GM18868 (cell line): ENCODE data around the gene PIM1.

Experiments
- ATAC-seq: cut with Tn5 transposase; IDR thresholded peaks from one replicate; pipeline ENCODE4 v1.9.1; 2021; ENCODE audit warnings: mild to moderate bottlenecking, moderate library complexity; ENCODE audit not compliant: unreplicated experiment

Gene PIM1

DNA sequence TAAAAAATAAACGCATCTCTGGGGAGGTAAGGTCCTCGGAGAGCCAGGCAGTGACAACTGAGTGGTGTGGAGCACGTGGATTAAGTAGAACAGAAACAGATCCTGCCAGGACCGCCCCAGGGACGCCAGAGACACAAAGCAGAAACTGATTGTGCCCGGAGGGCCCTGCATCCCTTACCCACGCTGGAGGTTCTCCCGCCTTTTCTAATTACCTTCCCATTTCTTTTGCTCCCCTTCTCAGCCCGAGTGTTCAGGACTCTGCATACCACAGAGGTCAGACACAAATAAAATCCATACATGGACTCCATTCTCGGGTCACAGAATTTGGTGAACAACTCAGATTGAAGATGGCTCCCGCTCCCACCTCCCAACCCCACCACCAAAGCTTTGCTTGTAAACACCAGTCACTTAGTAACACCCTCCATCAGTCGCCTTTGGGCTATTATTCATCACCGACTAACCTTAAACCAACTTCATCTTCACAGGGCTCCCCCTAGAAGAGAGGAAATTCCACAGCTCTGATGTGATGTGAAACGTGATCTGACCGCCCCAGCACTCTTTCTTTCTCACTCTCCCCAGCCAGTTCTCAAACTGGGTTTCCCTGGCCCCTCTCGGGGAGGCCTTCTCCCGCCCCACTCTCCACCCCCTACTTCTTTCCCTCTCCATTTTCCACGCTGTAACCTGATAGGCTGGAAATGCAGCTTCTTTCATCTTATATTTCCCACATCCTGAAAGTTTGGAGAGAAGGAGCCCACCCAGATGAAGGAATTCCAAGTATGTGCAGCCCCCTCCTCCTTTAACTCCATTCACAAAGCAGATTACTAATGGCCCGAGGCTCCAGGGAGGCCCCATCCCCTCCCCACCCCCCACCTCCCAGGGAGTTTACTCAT, 32.5 kb upstream of the PIM1 start:
- ATAC-seq, result peak; percentile 61

GRCh38 chr6:37138856-37139229, 31.1 kb upstream of the PIM1 start:
- ATAC-seq, result no peak

DNA sequence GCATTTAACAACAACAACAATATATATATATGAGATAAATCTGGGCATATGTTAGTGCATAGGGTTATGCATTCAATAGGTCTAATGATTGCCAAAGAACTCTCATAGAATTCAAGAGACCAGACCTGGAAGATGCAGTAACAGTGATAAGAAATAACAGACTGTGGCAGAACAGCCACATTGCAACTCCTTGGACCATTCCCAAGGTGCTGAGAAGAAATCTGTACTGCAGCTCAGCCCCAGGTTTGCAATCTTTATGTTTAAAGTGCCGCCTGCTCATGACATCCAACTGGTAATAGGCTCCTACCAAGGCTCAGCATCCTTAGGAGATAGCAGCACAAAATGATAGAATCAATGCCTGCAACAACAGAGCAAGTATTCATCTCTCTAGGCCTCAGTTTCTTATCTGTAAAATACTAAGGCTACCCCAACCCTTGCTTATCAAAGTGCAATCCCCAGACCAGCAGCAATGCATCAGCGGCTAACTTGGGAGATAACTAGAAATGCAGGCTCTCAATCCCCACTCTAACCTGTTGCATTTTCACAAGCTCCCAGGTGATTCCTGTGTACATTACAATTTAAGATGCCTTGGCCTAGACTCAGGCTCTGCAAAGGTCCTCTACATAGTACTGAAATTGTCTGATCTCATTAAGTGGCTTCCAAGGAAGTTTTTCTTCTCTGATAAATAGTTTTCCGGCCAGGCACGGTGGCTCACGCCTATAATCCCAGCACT, 30.6 kb upstream of the PIM1 start:
- ATAC-seq, result no peak

- ATAC-seq, result no peak
These were observed 29.8 kb upstream of the PIM1 start for GRCh38 chr6:37140145-37140544.

DNA sequence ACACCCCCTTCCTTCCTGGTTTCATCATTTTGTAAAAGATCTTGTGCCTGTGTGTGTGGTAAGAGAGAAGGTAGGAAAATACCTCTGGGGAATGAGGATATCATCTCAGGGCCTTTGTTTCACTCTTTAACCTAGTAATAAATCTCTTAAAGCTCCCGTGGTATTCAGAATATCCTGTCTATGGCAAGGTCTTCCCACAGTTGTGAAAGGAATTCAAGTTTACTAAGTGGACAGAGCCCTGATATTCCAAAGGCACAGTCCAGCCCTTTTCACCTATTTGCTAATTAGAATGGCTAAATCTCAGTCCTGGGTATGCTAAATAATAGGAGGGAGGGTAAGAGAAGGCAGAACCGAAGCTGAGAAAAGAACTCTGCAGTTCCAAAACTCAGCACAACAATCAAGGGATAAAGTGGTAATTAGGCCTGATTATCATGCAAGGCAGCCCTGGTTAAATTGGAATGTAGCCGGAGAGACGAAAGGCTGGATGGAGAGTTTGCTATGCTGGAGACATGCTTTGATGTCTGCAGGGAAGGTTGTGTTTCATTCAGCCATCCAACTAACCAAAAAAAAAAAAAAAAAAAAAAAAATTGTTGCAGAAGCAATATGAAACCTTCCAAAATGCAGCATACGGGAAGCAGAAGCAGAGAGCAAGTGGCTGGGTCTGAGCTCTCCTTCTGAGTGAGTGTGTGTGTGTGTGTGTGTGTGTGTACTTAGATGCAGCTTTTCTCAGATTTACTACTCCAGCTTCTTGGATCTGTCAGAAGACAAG, 28.5 kb upstream of the PIM1 start:
- no peak for ATAC-seq

DNA sequence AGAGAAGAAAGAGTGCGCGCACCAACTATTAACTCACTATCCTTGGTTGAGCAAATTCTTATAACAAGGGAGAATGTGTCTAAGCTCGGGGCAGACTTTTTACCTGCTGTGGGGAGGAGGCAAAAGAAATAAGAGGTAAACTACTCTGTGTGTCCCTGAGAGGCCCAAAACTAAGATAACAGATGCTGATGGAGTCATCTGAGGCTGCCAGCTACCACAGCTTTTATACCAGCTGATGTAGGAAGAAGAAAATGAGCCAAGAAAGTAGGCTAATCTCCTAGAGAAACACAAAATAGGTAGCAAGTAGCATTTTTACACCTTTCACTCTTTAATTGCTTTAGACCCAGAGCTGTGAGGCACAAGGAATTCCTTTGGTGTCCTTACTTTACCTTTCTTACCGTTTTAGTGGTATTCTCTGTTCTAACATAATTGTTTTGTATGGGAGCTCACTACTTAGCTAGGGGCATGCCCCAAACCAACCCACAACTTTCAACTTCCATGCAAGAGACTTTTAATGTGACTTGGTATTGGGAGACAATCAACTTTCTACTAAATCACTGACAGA, 27.8 kb upstream of the PIM1 start:
- no peak for ATAC-seq

DNA sequence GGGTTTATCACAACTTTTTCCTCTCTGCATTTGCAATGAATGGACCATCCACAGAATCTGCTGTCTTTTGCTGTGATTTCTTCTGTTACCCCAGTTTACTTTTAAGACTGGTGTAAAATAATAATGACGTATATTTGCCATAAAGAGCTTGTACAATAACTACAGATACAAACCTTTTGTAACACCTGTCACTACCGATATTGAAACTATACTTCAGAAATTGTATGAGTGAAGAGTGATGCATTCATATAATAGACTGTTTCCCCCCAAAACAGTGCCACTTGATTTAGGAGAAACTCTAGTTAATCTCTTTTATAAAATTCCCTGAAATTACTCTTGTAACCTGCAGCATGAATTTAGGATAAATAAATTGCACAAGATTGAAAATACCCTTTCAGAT, 26.4 kb upstream of the PIM1 start:
- ATAC-seq, result no peak

GRCh38 chr6:37145443-37145842, 24.5 kb upstream of the PIM1 start:
- no peak for ATAC-seq

GRCh38 chr6:37146735-37147157, 23.2 kb upstream of the PIM1 start:
- no peak for ATAC-seq

DNA sequence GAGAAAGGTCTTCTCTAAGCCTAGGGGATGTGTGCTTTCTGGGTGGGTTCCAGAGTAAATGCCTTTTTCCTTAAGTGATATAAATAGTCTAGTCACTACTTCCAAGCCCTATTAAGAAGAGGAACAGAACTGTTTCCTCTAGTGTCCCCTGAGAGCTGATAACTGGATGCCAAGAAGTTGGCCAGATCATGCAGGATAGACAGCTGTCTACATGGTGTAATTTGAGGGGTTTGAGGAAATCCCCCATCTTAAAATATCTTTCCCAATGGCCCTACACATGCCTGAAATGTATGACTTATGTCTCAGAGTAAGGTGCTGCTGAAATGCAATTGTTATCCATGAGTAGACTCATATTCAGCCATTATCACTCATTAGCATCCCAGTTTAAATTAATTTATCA, 20.2 kb upstream of the PIM1 start:
- no peak for ATAC-seq

DNA sequence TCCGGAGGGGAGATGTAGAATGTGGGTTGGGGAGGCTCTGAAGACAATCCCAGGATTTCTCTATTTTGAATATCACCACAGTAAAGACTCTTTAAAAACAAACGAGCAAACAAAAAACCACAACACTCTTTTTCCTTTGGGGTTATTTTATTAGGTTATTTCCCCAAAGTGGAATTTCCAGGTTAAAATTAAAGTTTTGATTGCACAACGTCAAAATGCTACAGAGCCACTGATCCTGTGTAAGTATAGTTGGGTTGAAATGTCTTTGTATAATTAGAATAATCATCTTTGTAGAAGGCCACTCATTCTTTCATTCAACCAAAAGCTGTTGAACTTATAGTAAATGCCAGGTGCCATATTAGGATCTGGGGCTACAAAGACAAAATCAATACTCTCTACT, 19.6 kb upstream of the PIM1 start:
- ATAC-seq, result no peak

GRCh38 chr6:37155394-37156312, 14.3 kb upstream of the PIM1 start:
- ATAC-seq, result peak; percentile 88

DNA sequence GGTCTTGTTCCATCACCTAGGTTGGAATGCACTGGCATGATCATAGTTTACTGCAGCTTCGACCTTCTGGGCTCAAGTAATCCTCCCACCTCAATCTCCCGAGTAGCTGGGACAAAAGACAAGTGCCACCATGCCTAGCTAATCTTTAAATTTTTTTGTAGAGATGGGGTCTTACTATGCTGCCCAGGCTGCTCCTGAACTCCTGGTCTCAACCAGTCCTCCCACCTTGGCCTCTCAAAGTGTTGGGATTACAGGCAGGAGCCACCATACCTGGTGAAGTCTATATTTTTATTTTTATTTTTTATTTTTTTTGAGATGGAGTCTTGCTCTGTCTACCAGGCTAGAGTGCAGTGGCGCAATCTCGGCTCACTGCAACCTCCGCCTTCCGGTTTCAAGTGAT, 11.4 kb upstream of the PIM1 start:
- no peak for ATAC-seq

DNA sequence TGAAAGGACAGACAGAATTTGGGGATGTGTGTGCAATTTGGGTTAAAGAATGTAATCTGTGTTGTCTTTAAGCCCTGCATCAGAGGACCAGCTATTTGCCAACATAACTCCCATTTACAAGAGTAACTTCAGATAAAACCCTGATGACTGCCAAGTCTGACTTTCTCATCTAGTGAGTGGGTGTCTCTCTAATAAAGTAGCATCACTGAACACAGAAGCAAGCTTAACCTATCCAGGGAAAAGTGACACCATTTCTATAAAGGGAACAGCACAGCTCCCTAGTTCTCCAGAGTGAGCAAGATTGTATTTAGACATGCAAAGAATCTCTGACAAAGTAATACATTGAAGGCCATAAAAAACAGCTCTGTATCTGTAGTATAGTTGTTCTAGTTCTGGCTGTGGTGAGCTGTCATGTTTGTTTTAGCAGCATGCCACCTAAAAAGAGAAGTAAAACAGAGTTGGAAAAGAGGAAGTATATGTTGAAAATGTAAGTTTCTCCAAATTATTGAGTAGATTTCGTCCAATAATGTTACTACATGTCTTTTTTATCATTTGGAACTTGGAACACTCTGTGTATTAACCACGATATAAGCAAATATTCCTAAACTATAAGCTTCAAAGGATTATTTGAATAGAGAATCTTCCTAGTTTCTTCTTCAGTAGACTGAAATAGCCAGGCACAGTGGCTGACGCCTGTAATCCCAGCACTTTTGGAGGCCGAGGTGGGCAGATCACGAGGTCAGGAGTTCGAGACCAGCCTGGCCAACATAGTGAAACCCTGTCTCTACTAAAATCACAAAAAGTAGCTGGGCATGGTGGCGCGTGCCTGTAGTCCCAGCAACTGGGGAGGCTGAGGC, 8.8 kb upstream of the PIM1 start:
- peak; percentile 83 for ATAC-seq

DNA sequence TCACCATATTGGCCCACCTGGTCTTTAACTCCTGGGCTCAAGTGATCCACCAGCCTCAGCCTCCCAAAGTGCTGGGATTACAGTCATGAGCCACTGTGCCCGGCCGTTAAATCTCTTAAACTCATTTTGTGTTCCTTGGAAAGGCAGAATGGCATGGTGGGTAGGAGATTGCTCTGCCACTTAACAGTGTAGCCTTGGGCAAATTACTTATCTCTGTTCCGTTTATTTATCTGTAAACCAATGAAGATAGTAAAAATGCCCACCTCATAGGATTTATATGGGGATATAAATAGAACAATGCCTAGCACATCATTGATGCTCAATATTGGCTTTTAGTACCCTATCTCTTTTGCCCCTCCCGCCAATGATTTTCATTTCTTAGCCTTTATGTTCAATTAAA, 7.2 kb upstream of the PIM1 start:
- ATAC-seq, result no peak

- ATAC-seq, result no peak
These were observed 1.7 kb upstream of the PIM1 start for GRCh38 chr6:37168163-37168758.

DNA sequence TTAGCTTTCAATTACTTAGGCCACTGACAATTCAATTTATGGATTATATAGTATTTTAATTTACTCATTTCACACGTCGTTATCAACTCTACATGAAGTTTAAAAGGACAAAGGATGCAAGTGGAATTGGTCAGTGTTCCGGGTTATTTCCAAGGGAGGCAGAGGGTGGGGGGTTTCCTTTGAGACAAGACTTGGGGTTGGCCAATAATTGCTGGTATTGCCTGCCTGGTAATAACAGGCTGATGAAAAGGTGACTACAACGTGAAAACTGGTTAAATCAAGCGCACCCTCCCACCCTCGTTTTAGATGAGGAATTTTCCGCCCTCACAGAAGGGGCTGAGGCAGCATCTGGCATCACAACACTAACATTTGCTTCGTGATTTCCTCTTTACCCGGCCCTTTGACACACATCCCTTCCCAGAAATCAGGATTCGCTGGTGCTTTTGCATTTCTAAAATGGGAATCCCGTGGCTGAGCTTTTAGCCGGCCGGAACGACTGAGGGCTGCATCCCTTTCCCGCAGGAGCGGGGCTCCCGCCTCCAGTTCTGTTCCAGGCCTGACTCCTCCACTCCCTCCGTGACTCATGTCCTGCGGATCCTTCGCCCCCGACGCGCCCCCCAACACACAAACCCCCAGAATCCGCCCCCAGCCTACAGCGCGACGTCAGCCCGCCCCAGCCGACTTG, 999 bp upstream of the PIM1 start:
- ATAC-seq, result no peak
